NCI-H128 (cell line): Measurements from ENCODE around the gene PPDPF.

Experiments used
- DNase-seq: peaks from one replicate; lab custom pipeline; 2025; ENCODE audit not compliant: unreplicated experiment; lab: John Stamatoyannopoulos, UW

The PPDPF gene

DNA sequence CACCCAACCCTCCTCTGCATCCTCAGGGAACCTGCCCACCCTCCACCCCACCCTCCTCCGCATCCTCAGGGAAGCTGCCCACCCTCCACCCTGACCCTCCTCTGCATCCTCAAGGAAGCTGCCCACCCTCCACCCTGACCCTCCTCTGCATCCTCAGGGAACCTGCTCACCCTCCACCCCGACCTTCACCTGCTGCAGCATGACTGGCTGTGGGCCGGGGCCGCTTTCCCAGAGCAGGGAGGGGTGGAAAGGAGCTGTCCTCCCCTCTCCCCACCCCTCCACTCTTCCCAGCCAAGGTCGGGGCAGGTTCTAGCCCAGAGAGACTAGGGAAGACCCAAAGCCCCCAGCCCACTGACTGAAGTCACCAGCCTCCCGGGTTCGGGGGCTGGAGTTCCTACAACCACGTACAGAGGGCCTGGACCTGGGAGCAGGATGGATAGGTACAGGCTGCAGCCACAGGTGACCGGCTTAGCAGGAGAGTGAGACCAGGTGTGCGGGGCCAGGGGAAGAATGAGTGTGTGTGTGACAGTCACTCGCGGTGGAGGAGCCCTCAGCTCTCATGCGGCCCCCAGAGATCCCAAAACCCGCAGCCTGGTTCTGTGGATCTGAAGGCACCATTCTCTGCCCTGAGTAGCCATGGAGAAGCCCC lies 33.3 kb upstream of the PPDPF start:
- no peak for DNase-seq

DNA sequence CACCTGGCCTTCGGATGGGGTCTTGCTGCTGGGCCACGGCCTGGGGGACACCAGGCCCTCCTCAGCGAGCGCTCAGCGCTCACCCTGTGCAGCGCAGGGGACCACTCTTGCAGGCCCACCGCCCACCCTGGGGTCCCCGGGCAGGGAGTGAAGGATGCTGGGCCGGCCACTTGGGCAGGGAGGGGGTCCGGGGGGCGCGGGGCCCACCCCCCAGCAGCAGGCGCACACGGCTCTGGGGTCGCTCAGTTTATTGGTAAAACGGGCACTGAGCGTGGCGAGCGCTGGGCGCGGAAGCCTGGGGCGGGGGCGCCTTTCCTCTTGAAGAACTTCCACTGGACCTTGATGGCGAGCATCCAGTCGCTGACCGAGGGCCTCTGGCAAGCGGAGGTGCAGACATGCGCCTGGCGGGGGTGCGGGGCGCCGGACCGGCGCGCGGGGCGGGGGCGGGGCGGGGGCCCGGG lies 32.8 kb upstream of the PPDPF start:
- DNase-seq: no peak

DNA sequence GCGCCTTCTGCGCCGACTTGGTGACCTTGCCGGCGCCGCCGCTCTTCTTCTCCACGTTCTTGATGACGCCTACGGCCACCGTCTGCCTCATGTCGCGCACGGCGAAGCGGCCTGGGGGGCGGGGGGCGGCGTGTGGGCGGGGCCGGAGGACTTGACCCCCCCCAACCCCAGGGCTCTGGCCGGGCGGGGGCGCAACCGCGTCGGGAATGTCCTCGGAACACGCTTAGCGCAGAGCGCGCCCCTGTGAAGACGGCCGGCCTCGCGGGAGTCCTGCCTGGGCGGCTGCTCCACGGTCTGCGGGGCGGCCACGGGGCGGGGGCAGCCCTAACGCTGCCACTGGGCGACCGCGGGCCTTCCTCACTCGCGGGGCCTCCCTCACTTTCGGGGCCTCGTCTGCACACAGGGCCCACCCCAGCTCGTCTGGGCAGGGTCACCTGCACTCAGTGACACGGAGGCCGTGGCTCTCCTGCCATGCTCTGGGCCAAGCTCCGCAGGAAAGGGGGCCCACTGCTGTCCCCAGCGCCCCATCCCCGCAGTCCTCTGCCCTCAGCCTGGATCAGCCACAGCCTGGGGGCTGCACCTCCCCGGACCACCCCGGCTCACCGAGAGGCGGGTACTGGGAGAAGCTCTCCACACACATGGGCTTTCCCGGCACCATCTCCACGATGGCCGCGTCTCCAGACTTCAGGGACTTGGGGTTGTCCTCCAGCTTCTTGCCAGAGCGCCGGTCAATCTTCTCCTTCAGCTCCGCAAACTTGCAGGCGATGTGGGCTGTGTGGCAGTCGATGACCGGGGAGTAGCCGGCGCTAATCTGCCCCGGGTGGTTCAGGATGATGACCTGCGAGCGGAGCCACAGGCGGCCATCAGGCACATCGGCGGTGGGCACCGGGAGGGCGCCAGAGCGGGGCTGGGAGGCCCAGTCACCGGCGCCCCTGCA lies 32.0 kb upstream of the PPDPF start:
- no peak for DNase-seq

DNA sequence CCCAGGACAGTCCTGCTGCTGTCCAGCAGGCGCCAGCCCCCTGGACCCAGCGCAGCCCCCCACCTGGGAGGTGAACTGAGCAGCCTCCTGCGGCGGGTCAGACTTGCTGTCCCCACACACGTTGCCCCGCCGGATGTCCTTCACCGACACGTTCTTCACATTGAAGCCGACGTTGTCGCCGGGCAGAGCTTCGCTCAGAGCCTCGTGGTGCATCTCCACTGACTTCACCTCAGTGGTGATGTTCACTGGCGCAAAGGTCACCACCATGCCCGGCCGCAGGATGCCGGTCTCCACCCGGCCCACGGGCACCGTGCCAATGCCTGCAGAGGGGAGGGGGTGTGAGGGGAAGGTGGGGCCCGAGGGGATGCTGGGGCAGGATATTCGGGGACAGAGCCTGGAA lies 30.1 kb upstream of the PPDPF start:
- no peak for DNase-seq

DNA sequence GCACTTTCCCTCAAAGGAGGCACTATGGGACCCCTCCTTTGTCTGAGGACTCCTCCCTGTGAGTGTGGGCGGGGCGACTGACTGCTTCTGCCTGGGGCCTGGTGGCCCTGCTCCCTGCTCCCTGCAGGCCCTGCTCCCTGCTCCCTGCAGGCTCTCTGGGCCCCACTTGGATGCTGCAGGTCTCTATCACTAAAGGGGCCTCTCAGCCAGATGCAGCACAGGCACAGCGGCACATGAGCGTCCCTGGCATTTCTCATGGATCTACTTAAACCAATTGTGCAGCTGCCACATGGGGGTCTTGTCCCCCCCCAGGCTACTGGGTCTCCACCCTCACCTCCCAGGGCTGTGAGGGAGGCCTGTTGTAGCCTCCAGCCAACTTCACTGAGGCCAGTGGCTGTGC lies 29.5 kb upstream of the PPDPF start:
- no peak for DNase-seq

DNA sequence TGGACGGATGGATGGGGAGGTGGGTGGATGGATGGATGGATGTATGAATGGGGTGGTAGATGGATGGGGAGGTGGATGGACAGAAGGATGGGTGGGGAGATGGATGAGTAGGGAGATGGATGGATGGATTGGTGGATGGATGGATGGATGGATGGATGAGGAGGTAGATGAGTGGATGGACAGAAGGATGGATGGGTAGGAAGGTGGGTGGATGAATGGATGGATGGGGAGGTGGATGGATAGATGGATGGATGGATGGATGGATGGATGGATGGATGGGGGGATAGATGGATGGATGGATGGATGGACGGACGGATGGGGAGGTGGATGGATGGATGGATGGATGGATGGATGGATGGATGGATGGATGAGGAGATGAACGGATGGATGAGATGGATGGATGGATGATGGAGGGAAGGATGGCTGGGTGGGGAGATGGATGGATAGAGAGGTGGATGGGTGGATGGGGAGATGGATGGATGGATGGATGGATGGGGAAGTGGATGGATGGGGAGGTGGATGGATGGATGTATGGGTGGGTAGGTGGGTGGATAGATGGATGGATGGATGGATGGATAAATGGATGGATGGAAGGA lies 28.8 kb upstream of the PPDPF start:
- DNase-seq: no peak

DNA sequence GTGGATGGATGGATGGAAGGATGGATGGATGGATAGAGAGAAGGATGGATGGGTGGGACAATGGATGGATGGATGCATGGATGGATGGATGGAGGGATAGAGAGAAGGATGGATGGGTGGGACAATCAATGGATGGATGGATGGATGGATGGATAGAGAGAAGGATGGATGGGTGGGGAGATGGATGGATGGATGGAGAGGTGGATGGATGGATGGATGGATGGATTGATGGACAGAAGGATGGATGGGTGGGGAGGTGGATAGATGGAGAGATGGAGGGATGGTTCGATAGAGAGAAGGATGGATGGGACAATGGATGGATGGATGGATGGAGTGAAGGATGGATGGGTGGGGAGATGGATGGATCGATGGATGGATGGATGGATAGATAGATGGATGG lies 28.0 kb upstream of the PPDPF start:
- DNase-seq: no peak

DNA sequence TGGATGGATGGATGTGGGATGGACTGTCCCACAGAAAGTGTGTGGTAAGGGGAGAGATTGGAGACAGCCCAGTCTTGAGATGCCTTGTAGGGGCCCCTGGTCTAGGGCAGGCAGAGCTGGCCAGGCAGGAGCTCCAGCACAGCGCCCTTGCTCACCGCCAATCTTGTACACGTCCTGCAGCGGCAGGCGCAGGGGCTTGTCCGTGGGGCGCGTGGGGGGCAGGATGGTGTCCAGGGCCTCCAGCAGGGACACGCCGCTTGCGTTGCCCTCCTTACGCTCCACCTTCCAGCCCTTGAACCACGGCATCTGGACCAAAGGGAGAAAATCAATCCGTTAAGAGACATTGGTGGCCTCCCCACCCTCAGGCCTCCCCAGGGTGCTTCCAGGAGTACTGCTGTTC lies 27.6 kb upstream of the PPDPF start:
- DNase-seq: no peak

DNA sequence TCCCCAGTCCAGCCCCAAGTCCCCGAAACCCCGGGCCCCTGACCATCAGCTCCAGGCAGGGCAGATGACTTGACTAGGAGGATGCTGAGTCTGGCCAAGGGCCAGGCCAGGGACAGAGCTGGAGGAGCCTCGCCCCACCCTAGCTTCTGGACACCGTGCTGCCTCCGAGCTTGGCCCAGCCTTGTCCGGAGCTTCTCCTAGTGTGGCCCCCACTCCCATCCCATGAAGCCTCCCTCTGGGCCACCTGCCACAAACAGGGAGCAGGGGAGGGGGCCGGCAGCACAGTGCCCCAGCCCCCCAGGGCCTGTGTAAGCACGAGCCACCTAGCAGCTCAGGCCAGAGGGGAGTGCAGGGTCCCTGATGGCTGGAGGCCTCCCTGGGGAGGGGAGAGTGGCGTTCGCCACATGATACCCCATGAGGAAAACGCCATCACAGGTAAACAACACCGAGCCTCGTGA lies 27.0 kb upstream of the PPDPF start:
- no peak for DNase-seq

DNA sequence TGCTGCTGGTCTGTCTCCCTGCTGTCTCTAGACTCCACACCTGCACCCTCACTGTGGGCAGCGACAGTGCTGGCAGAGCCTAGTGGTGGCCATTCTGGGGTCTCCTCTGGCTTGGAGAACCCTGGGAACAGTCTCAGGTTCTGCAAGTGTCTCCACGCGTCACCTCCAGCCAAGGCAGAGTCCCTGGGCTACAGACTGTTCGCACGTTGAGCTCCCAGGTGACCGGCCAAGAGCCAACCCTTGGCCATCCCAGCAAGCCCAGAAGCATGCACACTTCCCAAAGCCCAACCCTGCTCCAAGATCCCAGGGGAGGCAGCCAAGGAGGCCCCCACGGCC lies 26.5 kb upstream of the PPDPF start:
- no peak for DNase-seq

DNA sequence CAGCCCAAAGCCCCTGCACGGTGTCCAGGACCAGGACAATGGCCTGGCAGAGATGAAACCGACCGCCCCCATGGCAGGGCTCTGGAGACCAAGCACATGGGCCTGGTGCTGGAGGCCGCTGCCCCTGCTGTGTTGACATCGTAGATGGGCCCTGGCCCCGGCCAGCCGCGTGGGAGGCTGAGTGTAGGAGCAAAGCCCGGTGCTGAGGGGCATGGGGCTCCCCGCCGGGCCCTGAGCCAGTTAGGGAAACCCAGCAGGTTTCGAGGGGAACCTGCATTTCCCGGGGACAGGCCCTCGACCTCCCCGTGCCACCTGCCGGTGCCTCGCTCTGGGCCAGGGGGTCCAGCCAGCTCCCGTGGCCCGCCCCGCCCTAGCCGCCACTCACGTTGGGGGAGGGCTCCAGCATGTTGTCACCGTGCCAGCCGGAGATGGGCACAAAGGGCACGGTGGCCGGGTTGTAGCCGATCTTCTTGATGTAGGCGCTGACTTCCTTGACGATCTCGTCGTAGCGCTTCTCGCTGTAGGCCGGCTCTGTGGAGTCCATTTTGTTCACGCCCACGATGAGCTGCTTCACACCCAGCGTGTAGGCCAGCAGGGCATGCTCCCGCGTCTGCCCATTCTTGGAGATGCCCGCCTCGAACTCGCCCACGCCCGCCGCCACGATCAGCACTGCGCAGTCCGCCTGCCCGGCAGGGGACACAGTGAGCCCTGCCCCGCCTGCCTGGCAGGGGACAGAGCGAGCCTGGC lies 26.0 kb upstream of the PPDPF start:
- DNase-seq: no peak

DNA sequence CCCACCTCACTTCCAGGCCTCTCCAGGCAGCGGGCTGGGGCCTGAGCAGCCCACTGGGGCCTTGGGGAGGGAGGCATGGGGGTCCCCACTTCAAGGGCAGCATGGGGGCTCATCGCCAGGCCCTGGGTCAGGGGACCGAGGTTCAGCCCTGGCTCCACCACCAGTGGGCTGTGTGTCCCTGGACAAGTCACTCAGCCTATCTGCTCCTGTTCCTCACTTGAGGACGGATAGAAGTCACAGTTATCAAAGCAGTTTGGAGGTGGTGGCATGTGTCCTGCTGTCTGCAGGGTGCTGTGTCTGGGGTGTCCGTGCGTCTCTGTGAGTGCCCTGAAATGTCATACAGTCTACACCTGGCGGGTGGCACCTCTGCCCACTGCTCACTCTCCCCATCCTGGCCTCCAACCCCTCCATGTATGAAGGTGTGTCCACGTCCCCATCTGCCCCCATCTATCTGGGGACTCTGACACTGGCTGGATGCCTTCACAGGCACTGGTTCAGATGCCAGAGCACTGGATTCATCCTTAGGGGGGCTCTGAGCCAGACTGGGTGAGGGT lies 25.3 kb upstream of the PPDPF start:
- DNase-seq: no peak

DNA sequence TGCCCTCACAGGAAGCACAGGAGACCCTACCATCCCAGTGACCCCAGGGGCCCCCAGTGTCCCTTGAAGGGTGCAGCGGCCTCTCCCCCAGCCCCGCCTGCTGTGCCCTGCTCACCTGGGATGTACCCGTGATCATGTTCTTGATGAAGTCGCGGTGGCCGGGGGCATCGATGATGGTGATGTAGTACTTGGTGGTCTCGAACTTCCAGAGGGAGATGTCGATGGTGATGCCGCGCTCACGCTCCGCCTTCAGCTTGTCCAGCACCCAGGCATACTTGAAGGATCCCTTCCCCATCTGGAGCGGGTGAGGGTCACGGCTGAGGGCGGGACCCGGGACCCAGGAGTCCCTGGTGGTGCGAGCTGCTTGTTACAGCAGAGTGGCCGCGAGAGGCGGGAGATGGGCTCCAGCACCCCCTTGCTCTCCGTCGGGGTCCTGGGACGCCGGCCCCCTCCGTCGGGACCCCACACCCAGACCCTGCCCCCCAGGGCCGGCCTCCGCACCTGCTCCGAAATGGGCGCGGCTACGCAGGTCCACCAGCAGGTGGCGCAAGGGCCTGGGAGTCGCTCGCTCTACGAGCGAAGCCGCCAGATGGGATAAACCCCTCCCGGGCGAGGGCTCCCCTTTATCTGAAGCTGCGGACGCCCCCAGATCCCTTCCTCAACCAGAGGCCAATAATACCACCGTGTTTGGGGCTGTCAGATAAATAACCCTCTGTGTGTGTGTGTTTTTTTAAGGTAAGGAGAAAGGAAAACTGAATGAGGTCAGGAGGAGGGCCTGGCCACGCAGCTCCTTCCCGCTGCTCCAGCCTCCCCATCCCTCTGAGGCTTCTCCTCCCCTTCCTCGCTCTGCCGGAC lies 24.6 kb upstream of the PPDPF start:
- DNase-seq: peak; percentile 32

DNA sequence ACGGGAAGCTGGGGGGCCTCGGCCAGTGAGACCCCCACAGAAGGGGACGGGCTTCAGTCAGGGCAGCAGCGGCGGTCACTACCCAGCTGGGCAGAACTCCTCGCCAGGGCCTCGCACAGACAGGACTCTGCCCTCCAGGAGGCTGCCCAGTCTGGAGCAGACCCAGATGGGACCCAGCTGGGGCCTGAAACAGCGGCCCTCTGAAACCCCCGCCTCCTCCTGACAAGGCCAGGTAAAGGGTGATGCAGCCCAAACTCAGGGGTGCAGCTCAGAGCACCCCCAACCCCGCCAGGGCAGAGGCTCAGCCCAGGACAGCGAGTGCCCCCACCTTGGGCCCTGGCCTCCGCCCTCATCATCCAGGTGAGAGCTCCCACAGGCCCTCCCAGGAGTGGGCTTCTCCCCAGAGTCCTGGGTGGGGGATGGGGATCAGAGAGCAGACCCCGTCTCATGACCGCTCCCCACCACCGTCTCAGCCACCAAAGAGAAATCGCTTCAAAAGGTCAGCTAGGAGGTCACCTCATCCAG lies 23.9 kb upstream of the PPDPF start:
- no peak for DNase-seq

DNA sequence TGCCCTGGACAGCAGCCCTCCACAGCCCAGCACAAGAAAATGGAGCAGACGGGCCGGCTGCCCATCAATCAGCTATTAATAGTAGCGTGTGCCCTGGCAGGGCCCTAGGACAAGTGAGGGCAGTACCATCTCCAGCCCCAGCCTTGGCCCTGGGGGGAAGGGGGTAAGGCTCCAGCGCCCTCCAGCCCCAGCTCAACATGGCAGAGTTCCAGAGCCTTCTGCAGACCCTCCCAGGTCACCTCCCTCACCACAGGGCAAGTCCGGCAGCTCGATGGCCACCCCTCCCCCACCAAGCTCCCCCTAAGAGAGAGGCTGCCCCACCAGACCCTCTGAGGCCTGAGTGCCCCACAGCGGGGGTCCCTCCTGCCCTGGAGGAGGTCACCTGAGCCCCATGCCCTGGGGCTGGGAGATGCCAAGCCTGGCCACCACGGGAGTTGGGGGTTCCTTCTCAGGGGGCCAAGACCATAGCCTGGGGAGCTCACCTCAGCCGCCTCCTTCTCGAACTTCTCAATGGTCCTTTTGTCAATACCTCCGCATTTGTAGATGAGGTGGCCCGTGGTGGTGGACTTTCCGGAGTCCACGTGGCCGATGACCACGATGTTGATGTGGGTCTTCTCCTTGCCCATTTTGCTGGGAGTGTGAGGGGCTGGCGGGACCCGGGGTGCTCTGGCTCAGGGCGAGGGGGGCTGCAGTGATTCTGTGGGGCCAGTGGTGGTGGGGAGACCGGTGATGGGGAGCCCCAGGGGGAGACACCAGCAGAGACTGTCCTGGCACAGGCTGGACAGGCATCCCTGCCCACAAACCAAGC lies 23.2 kb upstream of the PPDPF start:
- DNase-seq: no peak

DNA sequence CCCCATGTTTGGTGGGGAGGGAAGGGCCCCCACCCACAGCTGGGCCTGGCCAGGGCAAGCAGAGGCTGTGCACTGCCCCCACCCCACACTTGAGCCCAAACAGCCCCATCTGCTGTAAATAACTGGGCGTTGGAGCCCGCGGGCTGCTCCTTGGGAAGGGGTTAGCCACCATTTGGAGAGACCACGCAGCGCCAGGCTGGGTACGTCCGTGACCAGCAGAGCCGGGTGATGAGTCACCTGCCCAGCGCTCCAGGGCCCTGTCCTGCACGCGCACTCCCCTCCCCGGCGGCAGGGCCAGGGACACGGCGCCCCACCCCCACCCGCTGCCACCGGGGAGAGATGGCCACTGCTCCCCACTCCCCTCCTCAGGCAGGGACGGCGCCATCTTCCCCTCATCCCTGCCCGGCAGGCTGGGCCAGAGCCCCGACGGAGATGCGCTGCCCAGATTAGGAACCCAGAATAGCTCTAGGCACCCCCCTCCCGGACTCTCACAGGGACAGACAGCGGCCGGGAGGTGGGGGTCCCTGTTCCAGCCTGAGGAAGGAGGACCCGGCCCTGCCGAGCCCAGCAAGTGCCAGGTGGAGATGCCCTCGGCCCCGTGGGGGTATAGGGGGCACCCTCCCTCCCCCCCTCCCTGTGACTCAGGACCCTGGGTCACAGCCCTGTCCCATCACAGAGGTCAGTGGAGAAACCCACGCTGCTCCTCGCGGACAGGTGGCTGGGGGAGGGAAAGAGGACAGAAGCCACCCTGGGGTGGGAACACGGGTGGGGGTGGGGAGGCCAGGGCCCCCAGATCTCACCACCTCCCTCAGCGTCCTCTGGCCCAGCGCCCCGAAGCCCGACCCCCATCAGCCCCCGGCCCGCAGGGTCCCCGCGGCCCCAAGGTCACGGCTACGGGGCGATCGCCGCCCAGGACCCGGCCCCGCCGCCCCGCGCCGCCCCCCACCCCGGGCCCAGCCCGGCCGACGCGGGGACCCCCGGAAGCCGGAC lies 22.3 kb upstream of the PPDPF start:
- no peak for DNase-seq

DNA sequence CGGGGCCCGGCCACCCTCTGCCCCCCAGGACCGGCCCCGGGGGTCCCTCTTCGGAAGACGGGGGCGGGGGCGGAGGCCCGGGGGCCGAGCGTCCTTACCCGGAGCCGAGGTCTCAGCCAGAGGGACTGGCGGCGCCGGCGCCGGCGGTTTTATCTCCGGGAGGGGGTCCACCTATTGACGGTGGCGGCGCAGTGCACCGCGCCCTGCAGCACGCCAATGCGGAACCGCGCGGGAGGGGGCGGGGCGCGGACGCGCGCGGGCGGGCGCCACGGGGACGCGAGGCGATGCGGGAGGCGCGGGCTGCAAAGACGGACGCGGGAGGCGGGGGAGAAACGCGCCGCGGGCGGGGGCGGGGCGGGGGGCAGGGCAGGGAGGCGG lies 21.6 kb upstream of the PPDPF start, which contains the start of gene EEF1A2:
TSS of gene EEF1A2 (minus strand) at position 124 of the 378 bp plus-strand sequence. CDS start 1,320 bp downstream, outside the sequence.
- peak; percentile 22 for DNase-seq
